ENCODE data around the gene ZDHHC6. TPM values are rescaled to one million over a fixed set of nuclear protein-coding genes. Genes with fewer than 3 reads are reported as not detected.
"Not testable (repeated sequence)": the region's sequence is repeated elsewhere in the genome, so short reads cannot be mapped to it uniquely, and the experiment has no call there.

Gene ZDHHC6
- polyA plus RNA-seq, 1 donor from 2014 or later, result 50.5 TPM

DNA sequence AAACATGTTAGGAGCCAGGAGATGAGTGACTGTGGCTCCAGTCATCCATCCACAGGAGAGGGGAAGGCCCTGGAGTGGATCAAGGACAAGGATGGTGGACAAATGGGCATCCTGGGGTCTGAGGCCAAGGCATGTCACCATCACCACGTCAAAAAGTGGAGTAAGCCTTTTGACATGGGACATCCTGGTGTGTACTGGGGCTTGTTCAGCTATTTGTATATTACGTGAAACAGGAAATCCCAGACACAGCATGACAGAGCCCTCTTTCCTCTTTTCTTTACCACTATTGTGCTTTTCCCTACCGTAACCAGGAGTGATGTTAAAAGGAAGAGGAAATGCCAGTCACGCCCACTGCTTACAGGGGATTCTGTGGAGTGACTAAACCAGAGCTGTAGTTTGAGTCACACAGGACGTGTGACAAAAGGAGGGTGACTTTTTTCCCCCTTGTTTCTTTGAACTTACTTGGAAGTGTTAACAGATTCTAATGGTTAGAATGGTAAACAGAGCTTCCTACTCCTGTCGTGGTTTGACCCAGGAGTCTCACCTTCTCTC is 57.4 kb downstream of the ZDHHC6 start:
- no peak for TF ChIP-seq EZH2 (IDR thresholded peaks at IDR 0.05; ENCODE audit: borderline replicate concordance, insufficient read depth, low read length, poor library complexity, severe bottlenecking)
- TF ChIP-seq RAD21 (conservative IDR thresholded peaks at IDR 0.05), result no peak
- TF ChIP-seq POLR2AphosphoS5 (IDR thresholded peaks at IDR 0.05), result no peak
- TF ChIP-seq TAF1 (IDR thresholded peaks at IDR 0.05; ENCODE audit: low read depth), result no peak
- H3K4me2 ChIP-seq (ENCODE audit: low read length), result no peak overlapping the region
- no peak overlapping the region for H3K9ac ChIP-seq (ENCODE audit: low read length)
- H3K9me2 ChIP-seq (ENCODE audit: insufficient read depth, low read length), result no peaks in the 10 kb centered on the region
- H3K27me3 ChIP-seq (ENCODE audit: insufficient read depth, low read depth, low read length), result no peaks in the 10 kb centered on the region
- no peak overlapping the region for H2AFZ ChIP-seq (ENCODE audit: low read depth, low read length)
- no peaks in the 10 kb centered on the region for H3K9me3 ChIP-seq (ENCODE audit: low read length)
- H3F3A ChIP-seq (ENCODE audit: insufficient read depth, low read length, poor library complexity, severe bottlenecking), result no peaks in the 10 kb centered on the region
- H3K36me3 ChIP-seq (ENCODE audit: insufficient read depth, low read length), result no peaks in the 10 kb centered on the region
- no peaks in the 10 kb centered on the region for H4K20me1 ChIP-seq (ENCODE audit: insufficient read depth)
- H3K27ac ChIP-seq (ENCODE audit: low read length), result no peak overlapping the region
- no peak overlapping the region for H3K4me3 ChIP-seq (ENCODE audit: low read length)
- no peaks in the 10 kb centered on the region for H3K79me2 ChIP-seq (replicated peaks; ENCODE audit: insufficient read depth, low read length)

DNA sequence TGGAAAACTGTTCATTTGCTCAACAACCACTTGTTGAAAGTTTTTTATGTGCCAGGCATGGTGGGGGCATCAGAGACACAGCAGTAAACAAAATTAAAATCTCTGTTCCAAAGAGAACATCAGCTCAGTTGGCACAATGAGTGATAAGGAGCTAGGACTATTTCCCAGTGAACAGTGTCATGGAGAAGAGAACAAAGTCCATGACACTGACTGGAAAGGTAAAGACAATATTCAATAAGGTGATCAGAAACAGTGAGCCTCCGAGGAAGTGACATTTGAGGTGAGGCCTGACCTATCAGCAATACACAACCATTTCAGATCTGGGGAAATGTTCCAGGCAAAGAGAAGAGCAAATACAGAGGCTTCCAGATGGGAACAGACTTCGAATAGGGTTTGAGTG is 58.2 kb downstream of the ZDHHC6 start:
- no peak overlapping the region for H3K4me3 ChIP-seq (ENCODE audit: low read length)
- H3K9ac ChIP-seq (ENCODE audit: low read length), result no peak overlapping the region
- TF ChIP-seq TAF1 (IDR thresholded peaks at IDR 0.05; ENCODE audit: low read depth) (no peak), MXI1 (conservative IDR thresholded peaks at IDR 0.05; ENCODE audit: poor library complexity, severe bottlenecking) (no peak), POLR2AphosphoS5 (IDR thresholded peaks at IDR 0.05) (no peak), EZH2 (IDR thresholded peaks at IDR 0.05; ENCODE audit: borderline replicate concordance, insufficient read depth, low read length, poor library complexity, severe bottlenecking) (no peak), SMC3 (conservative IDR thresholded peaks at IDR 0.05; ENCODE audit: poor library complexity) (no peak)
- no peaks in the 10 kb centered on the region for H4K20me1 ChIP-seq (ENCODE audit: insufficient read depth)
- no peaks in the 10 kb centered on the region for H3K9me3 ChIP-seq (ENCODE audit: low read length)
- no peaks in the 10 kb centered on the region for H3K9me2 ChIP-seq (ENCODE audit: insufficient read depth, low read length)
- no peaks in the 10 kb centered on the region for H3K36me3 ChIP-seq (ENCODE audit: insufficient read depth, low read length)
- no peak overlapping the region for H2AFZ ChIP-seq (ENCODE audit: low read depth, low read length)
- H3K79me2 ChIP-seq (replicated peaks; ENCODE audit: insufficient read depth, low read length), result no peaks in the 10 kb centered on the region
- no peak overlapping the region for H3K27ac ChIP-seq (ENCODE audit: low read length)
- H3K27me3 ChIP-seq (ENCODE audit: insufficient read depth, low read depth, low read length), result no peaks in the 10 kb centered on the region
- H3K4me2 ChIP-seq (ENCODE audit: low read length), result no peak overlapping the region
- H3F3A ChIP-seq (ENCODE audit: insufficient read depth, low read length, poor library complexity, severe bottlenecking), result no peaks in the 10 kb centered on the region

- not testable (repeated sequence) for H3K79me2 ChIP-seq (replicated peaks; ENCODE audit: insufficient read depth, low read length); H2AFZ ChIP-seq (ENCODE audit: low read depth, low read length); H3K4me3 ChIP-seq (ENCODE audit: low read length); H4K20me1 ChIP-seq (ENCODE audit: insufficient read depth); H3K36me3 ChIP-seq (ENCODE audit: insufficient read depth, low read length); H3K27me3 ChIP-seq (ENCODE audit: insufficient read depth, low read depth, low read length); H3K9ac ChIP-seq (ENCODE audit: low read length); H3K9me3 ChIP-seq (ENCODE audit: low read length); H3F3A ChIP-seq (ENCODE audit: insufficient read depth, low read length, poor library complexity, severe bottlenecking); H3K27ac ChIP-seq (ENCODE audit: low read length); H3K9me2 ChIP-seq (ENCODE audit: insufficient read depth, low read length); H3K4me2 ChIP-seq (ENCODE audit: low read length)
Observed at GRCh38 chr10:112388056-112388455, 58.7 kb downstream of the ZDHHC6 start.

GRCh38 chr10:112385201-112385600 is 61.5 kb downstream of the ZDHHC6 start:
- Histone ChIP-seq H3K9ac (ENCODE audit: low read length) (no peak overlapping the region), H4K20me1 (ENCODE audit: insufficient read depth) (no peaks in the 10 kb centered on the region), H3K36me3 (ENCODE audit: insufficient read depth, low read length) (no peaks in the 10 kb centered on the region), H3F3A (ENCODE audit: insufficient read depth, low read length, poor library complexity, severe bottlenecking) (no peaks in the 10 kb centered on the region), H2AFZ (ENCODE audit: low read depth, low read length) (no peak overlapping the region), H3K4me2 (ENCODE audit: low read length) (no peak overlapping the region), H3K9me2 (ENCODE audit: insufficient read depth, low read length) (no peaks in the 10 kb centered on the region), H3K4me3 (ENCODE audit: low read length) (no peak overlapping the region), H3K79me2 (replicated peaks; ENCODE audit: insufficient read depth, low read length) (no peaks in the 10 kb centered on the region), H3K27ac (ENCODE audit: low read length) (no peak overlapping the region), H3K27me3 (ENCODE audit: insufficient read depth, low read depth, low read length) (no peaks in the 10 kb centered on the region), H3K9me3 (ENCODE audit: low read length) (no peaks in the 10 kb centered on the region)
- no peak for TF ChIP-seq RAD21 (conservative IDR thresholded peaks at IDR 0.05)
- TF ChIP-seq POLR2AphosphoS5 (IDR thresholded peaks at IDR 0.05), result no peak
- TF ChIP-seq REST (IDR thresholded peaks at IDR 0.05; ENCODE audit: borderline replicate concordance), result no peak
- no peak for TF ChIP-seq MXI1 (conservative IDR thresholded peaks at IDR 0.05; ENCODE audit: poor library complexity, severe bottlenecking)
- TF ChIP-seq EZH2 (IDR thresholded peaks at IDR 0.05; ENCODE audit: borderline replicate concordance, insufficient read depth, low read length, poor library complexity, severe bottlenecking), result no peak
- TF ChIP-seq SMC3 (conservative IDR thresholded peaks at IDR 0.05; ENCODE audit: poor library complexity), result no peak
- no peak for TF ChIP-seq TAF1 (IDR thresholded peaks at IDR 0.05; ENCODE audit: low read depth)
- no peak for TF ChIP-seq CTCF (IDR thresholded peaks at IDR 0.05; ENCODE audit: poor library complexity, severe bottlenecking)
- TF ChIP-seq EP300 (conservative IDR thresholded peaks at IDR 0.05; ENCODE audit: poor library complexity, severe bottlenecking), result no peak
